DOHH2 (cell line): ENCODE results near the gene RIT2.

Experiments
- EZH2phosphoT487 ChIP-seq: fragments of 200-600 bp; sonication (generic); IDR thresholded peaks from 2 replicates; pipeline ENCODE4 v1.6.1; 2017; ENCODE audit warnings: borderline replicate concordance, mild to moderate bottlenecking, antibody characterized with exemption, low read length, moderate library complexity, mixed read lengths
- TF ChIP-seq, protein P1 (sequence below): fragments of 200-600 bp; sonication (generic); IDR thresholded peaks from one replicate; pipeline ENCODE4 v1.5.1; 2014; ENCODE audit warnings: antibody characterized with exemption, mild to moderate bottlenecking, low read depth, low read length; ENCODE audit not compliant: poor library complexity, severe bottlenecking

GRCh38 chr18:43108469-43108868 lies 7.0 kb downstream of the RIT2 start:
- TF ChIP-seq, protein P1, sequence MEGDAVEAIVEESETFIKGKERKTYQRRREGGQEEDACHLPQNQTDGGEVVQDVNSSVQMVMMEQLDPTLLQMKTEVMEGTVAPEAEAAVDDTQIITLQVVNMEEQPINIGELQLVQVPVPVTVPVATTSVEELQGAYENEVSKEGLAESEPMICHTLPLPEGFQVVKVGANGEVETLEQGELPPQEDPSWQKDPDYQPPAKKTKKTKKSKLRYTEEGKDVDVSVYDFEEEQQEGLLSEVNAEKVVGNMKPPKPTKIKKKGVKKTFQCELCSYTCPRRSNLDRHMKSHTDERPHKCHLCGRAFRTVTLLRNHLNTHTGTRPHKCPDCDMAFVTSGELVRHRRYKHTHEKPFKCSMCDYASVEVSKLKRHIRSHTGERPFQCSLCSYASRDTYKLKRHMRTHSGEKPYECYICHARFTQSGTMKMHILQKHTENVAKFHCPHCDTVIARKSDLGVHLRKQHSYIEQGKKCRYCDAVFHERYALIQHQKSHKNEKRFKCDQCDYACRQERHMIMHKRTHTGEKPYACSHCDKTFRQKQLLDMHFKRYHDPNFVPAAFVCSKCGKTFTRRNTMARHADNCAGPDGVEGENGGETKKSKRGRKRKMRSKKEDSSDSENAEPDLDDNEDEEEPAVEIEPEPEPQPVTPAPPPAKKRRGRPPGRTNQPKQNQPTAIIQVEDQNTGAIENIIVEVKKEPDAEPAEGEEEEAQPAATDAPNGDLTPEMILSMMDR = no peak
- TF ChIP-seq EZH2phosphoT487 = no peak
